ENCODE measurements around the gene NPC1. TPM values are rescaled to one million over a fixed set of nuclear protein-coding genes. Genes with fewer than 3 reads are reported as not detected.
"Not testable (repeated sequence)": the region's sequence is repeated elsewhere in the genome, so short reads cannot be mapped to it uniquely, and the experiment has no call there.

The NPC1 gene
- total RNA-seq, 1 experiment from 2014 or later: 39.6 TPM

DNA sequence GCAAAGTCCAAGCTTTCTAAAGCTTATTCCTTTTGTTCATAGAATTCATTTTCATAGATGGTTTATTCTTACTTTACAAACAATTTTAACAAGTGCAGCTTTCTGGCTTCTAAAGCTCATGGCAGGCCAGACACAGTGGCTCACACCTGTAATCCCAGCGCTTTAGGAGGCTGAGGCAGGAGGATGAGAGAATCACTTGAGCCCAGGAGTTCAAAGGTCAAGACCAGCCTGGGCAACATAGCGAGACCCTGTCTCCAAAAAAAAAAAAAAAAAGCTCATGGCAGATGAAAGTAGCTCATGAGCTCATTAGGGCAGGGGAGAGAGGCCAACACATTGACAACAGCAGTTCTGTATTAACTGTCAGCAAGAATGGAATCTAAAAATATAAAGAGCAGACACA, 28.1 kb upstream of the NPC1 start:
- Histone ChIP-seq H3K27ac (no peak overlapping the region), H3K9me3 (ENCODE audit: insufficient read depth, low read depth) (no peaks in the 10 kb centered on the region), H3K9me2 (ENCODE audit: insufficient read depth) (no peaks in the 10 kb centered on the region), H2AFZ (no peak overlapping the region), H4K20me1 (ENCODE audit: insufficient read depth) (no peaks in the 10 kb centered on the region), H3K4me2 (no peak overlapping the region), H3F3A (ENCODE audit: insufficient read depth, low read depth) (peaks cover 6% of the 10 kb centered on the region; the same call in 1 of the 2 replicates), H3K36me3 (ENCODE audit: low read depth) (no peaks in the 10 kb centered on the region), H3K27me3 (ENCODE audit: insufficient read depth, low read depth) (no peaks in the 10 kb centered on the region), H3K79me2 (ENCODE audit: low read depth) (no peaks in the 10 kb centered on the region), H3K4me3 (no peak overlapping the region), H3K4me1 (replicated peaks; ENCODE audit: insufficient read depth) (peaks cover 12% of the 10 kb centered on the region)
- ChIA-PET CTCF (interaction anchor here (0.6 kb wide), 1 partner anchor 945 kb away, joined by 3 read pairs; no protein-coding TSS in a partner anchor), POLR2A (ENCODE audit: unreplicated experiment) (no interaction called here)
- DNase-seq: no peak
- intact Hi-C loops (cut with micrococcal nuclease; ENCODE audit: unreplicated experiment): no loop called here
- TF ChIP-seq EZH2 (IDR thresholded peaks at IDR 0.05; ENCODE audit: low read depth): no peak
- TF ChIP-seq, protein P1, sequence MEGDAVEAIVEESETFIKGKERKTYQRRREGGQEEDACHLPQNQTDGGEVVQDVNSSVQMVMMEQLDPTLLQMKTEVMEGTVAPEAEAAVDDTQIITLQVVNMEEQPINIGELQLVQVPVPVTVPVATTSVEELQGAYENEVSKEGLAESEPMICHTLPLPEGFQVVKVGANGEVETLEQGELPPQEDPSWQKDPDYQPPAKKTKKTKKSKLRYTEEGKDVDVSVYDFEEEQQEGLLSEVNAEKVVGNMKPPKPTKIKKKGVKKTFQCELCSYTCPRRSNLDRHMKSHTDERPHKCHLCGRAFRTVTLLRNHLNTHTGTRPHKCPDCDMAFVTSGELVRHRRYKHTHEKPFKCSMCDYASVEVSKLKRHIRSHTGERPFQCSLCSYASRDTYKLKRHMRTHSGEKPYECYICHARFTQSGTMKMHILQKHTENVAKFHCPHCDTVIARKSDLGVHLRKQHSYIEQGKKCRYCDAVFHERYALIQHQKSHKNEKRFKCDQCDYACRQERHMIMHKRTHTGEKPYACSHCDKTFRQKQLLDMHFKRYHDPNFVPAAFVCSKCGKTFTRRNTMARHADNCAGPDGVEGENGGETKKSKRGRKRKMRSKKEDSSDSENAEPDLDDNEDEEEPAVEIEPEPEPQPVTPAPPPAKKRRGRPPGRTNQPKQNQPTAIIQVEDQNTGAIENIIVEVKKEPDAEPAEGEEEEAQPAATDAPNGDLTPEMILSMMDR (conservative IDR thresholded peaks at IDR 0.05): no peak
- no TSS peak for BruUV-seq (replicated peaks)

DNA sequence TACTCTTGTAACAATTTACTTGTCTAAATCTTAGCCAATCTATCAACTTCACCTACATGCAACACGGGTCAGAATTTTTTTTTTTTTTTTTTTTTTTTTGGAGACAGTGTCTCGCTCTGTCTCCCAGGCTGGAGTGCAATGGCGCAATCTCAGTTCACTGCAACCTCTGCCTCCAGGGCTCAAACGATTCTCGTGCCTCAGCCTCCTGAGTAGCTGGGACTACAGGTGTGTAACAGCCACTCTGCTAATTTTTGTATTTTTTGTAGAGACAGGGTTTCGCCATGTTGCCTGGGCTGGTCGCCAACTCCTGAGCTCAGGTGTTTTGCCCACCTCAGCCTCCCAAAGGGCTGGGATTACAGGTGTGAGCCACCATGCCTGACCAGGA, 26.8 kb upstream of the NPC1 start:
- H3K9me2 ChIP-seq (ENCODE audit: insufficient read depth); H3K36me3 ChIP-seq (ENCODE audit: low read depth); H3K27me3 ChIP-seq (ENCODE audit: insufficient read depth, low read depth); intact Hi-C loops (cut with micrococcal nuclease; ENCODE audit: unreplicated experiment); H3K9me3 ChIP-seq (ENCODE audit: insufficient read depth, low read depth); BruUV-seq (replicated peaks); H3K27ac ChIP-seq; H3F3A ChIP-seq (ENCODE audit: insufficient read depth, low read depth); H4K20me1 ChIP-seq (ENCODE audit: insufficient read depth); H2AFZ ChIP-seq; H3K79me2 ChIP-seq (ENCODE audit: low read depth); DNase-seq; H3K4me3 ChIP-seq; H3K4me2 ChIP-seq: not testable (repeated sequence)
- ChIA-PET CTCF (interaction anchor here (1.1 kb wide), 1 partner anchor 90 kb away, joined by 3 read pairs; no protein-coding TSS in a partner anchor), POLR2A (ENCODE audit: unreplicated experiment) (interaction anchor here (0.8 kb wide), 1 partner anchor 273 kb away, joined by 4 read pairs; no protein-coding TSS in a partner anchor)
- peaks cover 14% of the 10 kb centered on the region for H3K4me1 ChIP-seq (replicated peaks; ENCODE audit: insufficient read depth)

DNA sequence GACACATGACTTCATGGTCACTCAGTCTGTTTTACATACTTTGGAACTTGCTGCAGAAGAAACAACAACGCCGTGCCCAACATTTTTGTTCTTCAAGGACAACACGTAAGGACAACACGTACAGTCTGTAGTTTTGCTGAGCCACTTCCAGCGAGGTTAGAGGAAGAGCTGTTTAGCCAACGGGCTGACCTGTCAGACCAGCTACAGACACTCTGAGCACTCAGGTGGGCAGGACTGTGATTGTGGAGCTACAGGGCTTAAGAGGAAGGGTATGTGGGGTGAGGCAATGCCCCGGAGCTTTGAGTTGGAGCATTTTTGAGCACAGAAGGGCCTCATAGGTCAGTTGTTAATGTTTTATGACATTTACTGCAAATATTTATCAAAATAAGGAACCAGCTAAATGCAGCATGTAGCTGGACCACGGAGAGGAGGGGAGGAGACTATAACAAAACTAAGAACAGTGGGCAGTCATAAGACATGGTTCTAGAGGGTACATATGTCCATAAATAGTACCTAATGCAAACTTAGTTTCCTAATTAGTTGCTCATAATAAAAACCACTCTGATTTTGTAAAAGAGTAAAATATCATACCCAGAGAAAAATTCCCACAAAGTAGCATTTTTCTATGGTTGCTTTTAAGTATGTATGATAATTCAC, 26.3 kb upstream of the NPC1 start:
- Histone ChIP-seq H3K27me3 (ENCODE audit: insufficient read depth, low read depth) (no peaks in the 10 kb centered on the region), H4K20me1 (ENCODE audit: insufficient read depth) (no peaks in the 10 kb centered on the region), H2AFZ (no peak overlapping the region), H3K4me3 (no peak overlapping the region), H3K79me2 (ENCODE audit: low read depth) (no peaks in the 10 kb centered on the region), H3F3A (ENCODE audit: insufficient read depth, low read depth) (peaks cover 9% of the 10 kb centered on the region; the same call in 1 of the 2 replicates), H3K9me3 (ENCODE audit: insufficient read depth, low read depth) (no peaks in the 10 kb centered on the region), H3K36me3 (ENCODE audit: low read depth) (no peaks in the 10 kb centered on the region), H3K9me2 (ENCODE audit: insufficient read depth) (no peaks in the 10 kb centered on the region), H3K27ac (no peak overlapping the region), H3K4me2 (0 out of 2 replicates have a peak overlapping the region, but pooled peaks have one; percentile 19), H3K4me1 (replicated peaks; ENCODE audit: insufficient read depth) (peaks cover 14% of the 10 kb centered on the region)
- ChIA-PET CTCF (interaction anchor here (1.1 kb wide), 1 partner anchor 91 kb away, joined by 3 read pairs; no protein-coding TSS in a partner anchor), POLR2A (ENCODE audit: unreplicated experiment) (interaction anchor here (0.8 kb wide), 1 partner anchor 273 kb away, joined by 4 read pairs; no protein-coding TSS in a partner anchor)
- BruUV-seq (replicated peaks): no TSS peak
- TF ChIP-seq, protein P1 (conservative IDR thresholded peaks at IDR 0.05): no peak
- no peak for TF ChIP-seq EZH2 (IDR thresholded peaks at IDR 0.05; ENCODE audit: low read depth)
- peak in 1 of 2 experiments; percentile 46 for DNase-seq
- intact Hi-C loops (cut with micrococcal nuclease; ENCODE audit: unreplicated experiment): no loop called here

Measured in PC-9 (cell line).